Suprapubic skin (tissue), 3 donors: ENCODE data around the gene NEK10.

Experiments used
- CTCF ChIP-seq, 2 donors: fragments of 200-600 bp in 1 of 2; fragments of 450-650 bp in 1 of 2; sonication (generic) in 1 of 2; IDR thresholded peaks; one replicate each; pipeline ENCODE4 v1.5.1; 2016 to 2019; ENCODE audit warnings: antibody characterized with exemption in 2 of 2, mild to moderate bottlenecking in 1 of 2, moderate library complexity in 1 of 2
- EP300 ChIP-seq: sonication (generic); formaldehyde crosslinking; IDR thresholded peaks from one replicate; pipeline ENCODE4 v1.6.1; 2017; ENCODE audit warnings: antibody characterized with exemption

DNA sequence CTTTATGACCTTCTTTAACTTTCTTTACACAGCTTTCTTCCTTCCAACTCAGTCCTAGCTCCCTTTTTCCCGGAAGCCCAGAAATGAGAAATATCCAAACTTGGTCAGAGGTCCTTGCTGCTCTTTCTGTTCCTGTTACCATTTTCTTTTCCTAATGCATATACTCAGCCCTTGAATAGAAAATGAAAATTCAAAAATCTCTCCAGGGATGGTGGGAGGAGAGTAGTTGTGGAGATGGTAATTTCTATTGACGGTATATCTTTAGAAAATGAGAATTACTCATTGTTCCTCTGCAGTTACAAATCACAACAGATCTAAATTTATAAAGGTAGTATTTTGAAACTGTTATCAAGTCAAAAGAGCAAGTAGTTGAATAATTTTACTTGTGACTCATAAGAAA is 255.1 kb downstream of the NEK10 start:
- TF ChIP-seq CTCF (IDR thresholded peaks at IDR 0.05) (no peak), EP300 (no peak)
